PC-9 (cell line): ENCODE data around the gene GCK.

Experiments
- EZH2 ChIP-seq: fragments of 200-600 bp; sonication (generic); IDR thresholded peaks from 2 replicates; pipeline ENCODE4 v1.8.0; 2017; ENCODE audit warnings: antibody characterized with exemption, low read depth
- TF ChIP-seq, protein P1 (sequence below): fragments of 200-600 bp; sonication (generic); conservative IDR thresholded peaks from 2 replicates; pipeline ENCODE4 v1.6.1; 2017; ENCODE audit warnings: mixed run types, antibody characterized with exemption, mild to moderate bottlenecking, moderate library complexity

DNA sequence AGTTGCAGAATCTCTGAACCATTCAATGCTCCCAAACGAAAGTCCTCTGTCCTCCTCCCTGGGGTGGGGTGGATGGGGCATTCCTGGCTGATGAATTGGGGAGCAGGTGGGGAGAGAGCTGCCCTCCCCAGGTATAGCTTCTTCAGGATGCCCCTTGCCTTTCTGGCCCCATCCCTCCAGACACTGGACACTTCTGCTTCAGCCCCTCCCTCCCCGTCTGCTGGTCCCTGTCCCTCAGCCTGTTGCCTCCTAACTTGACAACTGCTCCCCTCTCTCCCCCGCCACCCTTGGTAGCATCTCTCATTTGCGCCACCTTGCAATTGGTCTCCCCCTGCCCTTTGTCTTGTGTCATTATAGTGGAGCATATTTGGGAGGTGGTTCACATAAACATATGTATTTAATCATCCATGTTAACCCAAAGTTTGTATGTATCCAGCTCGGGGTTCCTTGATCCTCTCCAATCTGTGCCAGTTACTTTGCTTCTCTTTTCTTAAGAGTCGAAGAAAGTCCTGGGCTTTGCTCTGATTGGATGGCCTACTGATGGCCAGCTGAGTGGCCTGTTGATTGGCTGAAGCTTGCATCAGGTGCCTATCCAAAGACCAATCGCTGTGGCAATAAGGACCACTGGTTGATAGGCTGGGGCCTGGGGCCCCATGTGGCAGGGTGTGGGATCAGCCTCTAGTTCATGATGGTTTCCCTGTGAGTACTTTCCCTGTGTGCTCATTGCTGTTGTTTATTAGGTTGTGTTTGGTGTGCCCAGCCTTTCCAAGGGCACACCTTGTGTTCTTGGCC, 4.0 kb upstream of the GCK start:
- TF ChIP-seq, protein P1, sequence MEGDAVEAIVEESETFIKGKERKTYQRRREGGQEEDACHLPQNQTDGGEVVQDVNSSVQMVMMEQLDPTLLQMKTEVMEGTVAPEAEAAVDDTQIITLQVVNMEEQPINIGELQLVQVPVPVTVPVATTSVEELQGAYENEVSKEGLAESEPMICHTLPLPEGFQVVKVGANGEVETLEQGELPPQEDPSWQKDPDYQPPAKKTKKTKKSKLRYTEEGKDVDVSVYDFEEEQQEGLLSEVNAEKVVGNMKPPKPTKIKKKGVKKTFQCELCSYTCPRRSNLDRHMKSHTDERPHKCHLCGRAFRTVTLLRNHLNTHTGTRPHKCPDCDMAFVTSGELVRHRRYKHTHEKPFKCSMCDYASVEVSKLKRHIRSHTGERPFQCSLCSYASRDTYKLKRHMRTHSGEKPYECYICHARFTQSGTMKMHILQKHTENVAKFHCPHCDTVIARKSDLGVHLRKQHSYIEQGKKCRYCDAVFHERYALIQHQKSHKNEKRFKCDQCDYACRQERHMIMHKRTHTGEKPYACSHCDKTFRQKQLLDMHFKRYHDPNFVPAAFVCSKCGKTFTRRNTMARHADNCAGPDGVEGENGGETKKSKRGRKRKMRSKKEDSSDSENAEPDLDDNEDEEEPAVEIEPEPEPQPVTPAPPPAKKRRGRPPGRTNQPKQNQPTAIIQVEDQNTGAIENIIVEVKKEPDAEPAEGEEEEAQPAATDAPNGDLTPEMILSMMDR, result no peak
- TF ChIP-seq EZH2, result no peak
